Measurements from ENCODE around the gene KCTD19.

The KCTD19 gene

DNA sequence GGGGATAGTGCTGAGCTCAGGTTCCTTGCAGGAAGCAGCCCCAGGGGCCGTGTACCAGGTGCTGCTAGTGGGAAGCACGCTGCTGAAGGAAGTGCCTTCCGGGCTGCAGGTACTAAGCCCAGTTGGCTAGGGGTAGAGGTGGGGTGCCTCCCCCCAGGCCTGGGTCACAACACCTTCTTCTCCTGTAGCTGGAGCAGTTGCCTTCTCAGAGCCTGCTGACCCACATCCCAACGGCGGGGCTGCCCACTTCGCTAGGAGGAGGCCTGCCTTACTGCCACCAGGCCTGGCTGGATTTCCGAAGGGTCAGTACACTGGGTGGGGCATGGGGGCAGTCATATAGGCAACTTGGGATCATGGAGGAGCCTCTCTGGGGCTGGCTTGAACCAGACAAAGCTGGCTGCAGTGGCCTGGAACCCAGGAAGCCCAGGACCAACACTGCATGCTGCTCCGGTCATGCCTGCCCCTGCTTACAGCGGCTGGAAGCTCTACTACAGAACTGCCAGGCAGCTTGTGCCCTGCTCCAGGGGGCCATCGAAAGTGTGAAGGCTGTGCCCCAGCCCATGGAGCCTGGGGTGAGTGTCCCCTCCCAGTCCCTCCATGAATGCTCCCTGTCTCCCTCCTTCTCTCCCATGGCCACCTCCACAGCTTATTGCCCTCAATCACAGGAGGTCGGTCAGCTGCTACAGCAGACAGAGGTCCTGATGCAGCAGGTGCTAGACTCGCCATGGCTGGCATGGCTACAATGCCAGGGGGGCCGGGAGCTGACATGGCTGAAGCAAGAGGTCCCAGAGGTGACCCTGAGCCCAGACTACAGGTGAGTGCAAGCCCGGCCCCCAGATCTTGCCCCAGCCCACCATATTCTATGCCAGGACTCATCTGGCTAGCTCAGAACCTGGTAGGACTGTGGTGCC, 44.8 kb downstream of the KCTD19 start:
- DNase-seq: no peak

DNA sequence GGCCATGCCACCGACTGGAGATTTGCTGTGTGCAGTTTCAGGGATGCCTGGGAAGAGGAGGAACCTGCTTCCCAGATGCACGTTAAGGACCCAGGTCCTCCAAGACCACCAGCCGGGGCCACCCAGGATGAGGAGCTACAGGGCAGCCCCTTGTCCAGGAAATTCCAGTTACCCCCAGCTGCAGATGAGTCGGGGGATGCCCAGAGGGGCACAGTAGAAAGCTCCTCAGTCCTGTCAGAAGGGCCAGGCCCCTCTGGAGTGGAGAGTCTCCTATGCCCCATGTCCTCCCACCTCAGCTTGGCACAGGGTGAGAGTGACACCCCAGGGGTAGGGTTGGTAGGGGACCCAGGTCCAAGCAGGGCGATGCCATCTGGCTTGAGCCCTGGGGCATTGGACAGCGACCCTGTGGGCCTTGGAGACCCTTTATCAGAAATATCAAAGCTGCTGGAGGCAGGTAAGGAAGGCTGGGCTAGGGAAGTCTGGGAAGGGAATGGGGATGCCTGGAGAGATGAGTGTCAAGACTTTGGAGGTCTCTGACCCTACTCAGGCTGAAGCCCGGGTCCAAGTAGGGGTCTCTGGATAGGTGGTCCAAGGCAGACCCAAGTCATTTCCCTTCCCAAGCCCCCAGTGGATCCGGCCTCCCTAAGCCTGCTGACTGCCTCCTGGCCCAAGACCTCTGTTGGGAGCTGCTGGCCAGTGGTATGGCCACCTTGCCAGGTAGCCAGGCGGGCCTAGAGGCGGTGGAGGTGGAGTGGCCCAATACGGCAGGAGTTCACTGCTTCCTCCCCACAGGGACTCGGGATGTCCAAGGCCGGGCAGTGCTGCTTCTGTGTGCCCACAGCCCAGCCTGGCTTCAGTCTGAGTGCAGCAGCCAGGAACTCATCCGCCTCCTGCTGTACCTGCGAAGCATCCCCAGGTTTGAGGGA, 46.2 kb downstream of the KCTD19 start:
- DNase-seq: no peak

DNA sequence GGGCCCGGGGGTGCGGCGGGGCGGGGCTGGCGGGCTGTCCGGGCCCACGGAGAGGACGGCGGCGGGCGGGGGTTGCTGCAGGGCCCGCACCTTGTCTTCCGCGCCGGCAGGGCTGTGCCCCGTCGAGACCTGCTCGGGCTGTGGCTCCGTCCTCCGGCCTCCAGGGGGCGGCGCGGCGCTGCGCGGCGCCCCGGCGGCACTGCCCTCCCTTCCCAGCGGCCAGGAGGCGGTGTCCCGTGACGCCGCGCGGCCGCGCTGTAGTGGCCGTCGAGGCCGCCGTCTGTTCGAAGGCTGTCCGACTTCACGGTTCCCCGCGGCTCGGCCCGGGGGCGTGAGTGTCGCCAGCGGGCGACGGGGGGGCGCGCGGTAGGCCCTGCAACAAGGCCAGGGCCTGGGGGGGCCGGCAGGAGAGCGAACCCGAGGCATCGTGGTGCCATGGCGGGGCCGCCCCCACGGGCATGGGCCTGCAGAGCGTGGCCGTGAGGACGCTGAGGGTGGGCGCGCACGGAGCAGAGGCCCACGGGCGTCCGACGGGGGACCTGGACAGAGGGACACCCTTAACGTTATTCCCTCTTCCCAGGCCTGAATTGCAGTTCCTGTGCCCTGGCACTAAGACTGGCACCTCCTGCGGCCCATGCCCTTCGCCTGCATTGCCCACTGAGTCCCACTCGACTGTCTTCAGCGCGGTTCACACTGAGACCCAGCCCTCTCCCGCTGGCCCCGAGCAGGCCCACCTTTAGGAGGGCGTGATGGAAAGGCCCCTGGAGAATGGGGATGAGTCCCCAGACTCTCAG, 47.0 kb downstream of the KCTD19 start, which contains the start of gene PLEKHG4:
TSS of gene PLEKHG4 (plus strand) at position 237 of the 794 bp plus-strand sequence. CDS start at position 750, 513 bp downstream.
- peak; percentile 68 for DNase-seq

DNA sequence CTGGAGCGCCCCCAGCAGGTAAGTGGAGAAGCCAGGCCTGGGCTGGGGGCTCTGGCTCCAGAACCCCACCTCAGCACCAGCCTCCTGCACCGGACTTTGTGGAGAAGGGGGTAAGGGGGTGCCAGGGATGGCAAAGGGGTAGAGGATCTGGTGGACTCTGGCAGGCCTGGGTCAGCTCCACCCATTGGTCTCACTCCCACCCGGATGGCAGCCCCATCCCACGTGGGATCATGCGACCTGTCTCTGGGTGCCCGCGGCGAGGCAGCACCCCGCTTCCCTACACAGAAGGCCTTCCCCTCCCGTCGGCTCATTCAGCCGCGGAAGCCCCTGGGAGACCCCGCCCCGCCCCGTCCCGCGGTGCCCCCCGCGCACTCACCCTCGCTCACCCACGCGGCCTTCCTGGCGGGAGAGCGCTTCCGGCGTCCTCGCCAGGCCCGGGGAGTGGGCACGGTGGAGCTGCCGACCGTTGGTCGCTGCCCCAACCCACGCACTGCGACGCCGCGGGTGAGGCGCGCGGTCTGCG, 47.7 kb downstream of the KCTD19 start:
- DNase-seq: peak; percentile 65

DNA sequence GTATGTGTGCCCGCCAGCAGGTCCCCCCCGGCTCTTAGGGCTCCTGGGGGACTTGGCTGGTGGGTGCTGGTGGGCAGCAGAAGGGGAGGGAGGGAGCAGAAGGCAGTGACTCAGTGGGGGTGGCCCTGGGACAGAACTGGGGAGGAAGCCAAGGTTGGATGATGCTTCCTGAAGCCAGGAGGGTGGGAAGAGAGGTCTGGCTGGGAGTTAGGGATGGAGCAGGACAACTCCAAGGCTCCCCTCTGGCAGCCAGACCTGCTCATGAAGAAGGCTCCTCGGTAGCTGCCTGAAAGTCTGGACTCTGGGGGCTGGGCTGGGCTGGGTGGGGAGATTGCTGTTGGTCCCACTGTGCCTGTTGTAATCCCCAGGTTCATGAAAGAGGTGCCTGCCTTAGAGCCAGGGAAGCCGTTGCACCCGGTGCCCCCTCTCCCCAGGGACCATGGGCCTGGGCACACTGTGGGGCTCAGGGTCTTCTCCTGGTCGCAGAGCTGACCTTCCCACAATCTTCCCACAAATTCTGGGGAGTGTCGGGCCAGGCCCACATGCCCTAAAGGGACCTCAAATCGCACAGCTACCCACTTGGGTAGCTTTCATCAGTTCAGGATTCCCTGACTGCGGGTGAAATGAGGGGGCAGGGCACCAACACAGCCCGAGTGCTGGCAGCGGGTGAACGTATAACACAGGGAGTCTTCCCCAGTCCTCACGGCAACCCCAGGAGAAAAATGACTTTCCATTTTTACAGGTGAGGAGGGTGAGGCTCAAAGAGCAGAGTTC, 48.4 kb downstream of the KCTD19 start:
- DNase-seq: no peak

DNA sequence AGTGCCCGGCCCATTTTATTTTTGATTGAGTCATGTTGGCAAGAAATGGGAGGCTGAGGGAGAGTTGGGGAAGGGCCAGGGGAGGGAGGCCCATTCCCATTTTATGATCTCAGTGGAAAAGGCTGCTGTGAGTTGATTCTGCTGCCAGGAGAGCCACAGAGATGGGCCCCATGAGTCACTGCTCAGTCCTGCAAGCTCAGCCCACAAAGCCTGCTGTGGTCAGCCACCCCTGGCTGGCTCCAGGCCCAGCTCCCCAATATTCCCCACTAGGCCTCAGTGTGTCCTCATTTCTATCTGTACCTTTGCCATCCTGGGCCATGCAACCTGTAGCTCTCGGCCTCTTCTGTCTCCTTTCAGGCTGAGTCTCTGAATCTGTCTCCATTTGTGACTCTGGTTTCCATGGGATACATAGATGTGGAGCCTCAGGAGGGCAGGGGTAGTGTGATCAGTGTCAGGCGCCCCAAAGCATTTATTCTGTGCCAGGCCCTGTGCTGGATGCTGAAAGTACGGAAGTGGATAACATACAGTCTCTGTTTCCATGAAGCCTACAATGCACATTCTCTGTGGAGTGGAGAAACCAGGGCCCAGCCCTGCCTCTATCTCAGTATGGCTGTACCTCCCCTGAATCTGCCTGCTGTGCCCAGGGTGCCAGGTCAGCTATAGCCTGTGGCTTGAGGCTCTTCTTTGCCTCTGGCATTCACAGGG, 49.1 kb downstream of the KCTD19 start:
- no peak for DNase-seq

DNA sequence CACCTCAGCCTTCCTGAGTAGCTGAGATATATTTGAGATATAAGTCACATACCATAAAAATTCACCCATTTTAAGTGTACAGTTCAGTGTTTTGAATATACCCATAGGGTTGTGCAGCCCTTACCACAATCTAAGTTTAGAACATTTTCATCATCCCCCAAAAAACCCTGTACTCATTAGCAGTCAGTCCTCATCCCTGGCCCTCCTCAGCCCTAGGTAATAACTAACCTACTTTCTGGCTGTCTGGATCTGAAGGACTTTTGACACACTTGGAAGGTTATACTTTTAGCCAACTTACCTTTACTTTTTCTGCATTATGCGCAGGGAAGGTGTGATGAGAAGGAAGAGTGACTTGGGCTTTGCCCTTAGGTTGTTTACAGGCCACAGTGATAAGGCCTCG, 51.2 kb downstream of the KCTD19 start:
- DNase-seq: no peak

DNA sequence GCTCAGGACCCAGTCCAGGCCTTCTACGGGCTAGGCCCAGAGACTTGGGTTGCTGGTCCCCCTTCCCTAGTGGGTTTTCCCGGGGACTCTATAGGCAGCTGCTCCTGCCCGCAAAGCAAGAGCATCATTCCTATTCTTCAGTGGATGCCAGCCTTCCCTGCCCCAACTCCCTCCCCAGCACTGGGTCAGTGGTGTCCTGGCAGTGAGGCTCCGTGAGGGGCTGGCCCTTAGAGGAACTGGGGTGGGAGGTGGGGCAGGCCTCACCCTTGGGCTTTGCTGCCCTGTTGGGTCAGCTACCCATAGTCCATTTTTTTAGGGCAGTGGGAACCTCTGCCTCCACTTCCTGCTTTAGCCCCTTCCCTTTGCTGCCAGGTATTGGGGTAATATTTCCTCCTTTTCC, 55.1 kb downstream of the KCTD19 start:
- DNase-seq: no peak

DNA sequence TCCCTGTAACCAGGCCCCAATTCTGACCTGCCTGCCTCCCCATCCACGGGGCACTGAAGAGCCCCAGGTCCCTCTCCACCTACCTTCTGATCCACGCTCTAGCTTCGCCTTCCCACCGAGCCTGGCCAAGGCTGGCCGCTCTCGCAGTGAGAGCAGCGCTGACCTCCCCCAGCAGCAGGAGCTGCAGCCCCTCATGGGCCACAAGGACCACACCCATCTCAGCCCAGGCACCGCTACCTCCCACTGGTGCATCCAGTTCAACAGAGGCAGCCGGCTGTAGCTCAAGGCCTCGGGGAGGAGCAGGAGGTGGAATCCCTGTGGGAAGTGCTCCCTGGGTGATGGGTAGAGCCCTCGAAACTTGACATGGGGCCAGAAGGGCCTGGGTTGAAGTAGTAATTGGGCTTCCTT, 55.6 kb downstream of the KCTD19 start:
- no peak for DNase-seq

DNA sequence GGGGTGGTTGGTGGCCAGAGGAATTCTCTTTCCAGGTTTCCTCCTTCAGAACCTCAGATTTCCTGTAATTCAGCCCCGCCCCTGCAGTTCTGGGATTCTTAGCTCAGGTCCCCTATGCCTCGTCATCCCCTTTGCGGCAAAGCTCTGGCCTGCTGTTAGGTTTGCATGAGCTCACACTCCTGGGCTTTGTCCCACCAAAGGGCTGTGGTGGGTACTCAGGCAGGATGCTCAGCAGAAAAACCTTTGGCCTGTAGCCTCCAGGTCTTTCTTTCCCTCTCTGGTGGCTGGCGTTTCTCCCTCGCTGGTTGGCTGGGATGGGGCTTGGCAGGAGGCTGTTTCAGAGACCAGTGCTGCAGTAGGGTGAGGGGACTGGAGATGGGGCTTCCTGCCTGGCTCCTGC, 56.8 kb downstream of the KCTD19 start:
- DNase-seq: no peak

DNA sequence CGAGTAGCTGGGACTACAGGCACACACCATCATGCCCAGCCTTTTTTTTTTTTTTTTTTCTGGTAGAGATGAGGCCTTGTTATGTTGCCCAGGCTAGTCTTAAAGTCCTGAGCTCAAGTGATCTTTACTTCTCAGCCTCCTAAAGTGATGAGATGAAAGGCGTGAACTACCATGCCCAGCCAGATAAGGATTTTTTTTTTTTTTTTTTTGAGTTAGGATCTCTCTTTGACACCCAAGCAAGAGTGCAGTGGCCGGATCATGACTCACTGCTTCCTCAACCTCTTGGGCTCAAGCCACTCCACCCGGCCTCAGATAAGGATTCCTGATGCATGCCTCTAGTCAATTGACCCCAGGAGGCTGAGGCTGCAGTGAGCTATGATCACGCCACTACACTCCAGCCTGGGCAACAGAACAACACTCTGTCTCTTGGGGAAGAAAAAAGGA, 58.4 kb downstream of the KCTD19 start:
- DNase-seq: no peak

DNA sequence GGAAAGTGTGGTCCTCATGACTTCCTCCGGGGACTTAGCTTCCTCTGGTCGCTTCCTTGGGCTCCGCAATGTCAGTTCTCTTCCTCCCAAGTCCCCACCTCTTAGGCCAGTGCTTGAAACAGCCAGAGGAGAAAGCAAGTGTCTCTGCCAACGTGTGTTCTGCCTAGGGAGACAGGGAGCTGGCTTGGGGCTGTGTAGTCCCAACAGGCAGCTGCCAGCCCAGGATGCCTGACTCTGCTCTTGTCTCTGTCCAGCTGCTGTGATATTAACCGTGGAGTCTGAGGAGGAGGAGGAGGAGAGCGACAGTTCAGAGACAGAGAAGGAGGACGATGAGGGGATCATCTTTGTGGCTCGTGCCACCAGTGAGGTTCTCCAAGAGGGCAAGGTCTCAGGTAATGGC, 60.7 kb downstream of the KCTD19 start:
- no peak for DNase-seq

DNA sequence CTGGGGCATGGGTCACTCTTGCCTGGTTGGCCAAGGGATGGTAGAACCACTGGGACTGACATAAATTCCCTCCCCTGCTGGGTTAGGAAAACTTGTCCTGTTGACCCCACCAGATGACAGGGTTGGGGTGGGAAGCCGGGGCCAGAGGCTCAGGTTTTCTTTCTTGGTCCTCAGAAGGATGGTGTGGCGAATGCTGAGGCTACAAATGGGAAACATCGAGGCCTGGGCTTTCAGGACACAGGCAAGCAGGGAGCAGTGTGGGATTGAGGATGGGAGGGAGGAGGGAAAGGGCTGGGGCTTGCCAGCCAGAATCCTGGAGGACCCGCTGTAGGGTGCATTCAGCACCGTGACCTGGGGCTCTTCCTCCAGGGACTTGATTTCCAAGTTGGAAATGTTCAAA, 61.7 kb downstream of the KCTD19 start:
- no peak for DNase-seq

DNA sequence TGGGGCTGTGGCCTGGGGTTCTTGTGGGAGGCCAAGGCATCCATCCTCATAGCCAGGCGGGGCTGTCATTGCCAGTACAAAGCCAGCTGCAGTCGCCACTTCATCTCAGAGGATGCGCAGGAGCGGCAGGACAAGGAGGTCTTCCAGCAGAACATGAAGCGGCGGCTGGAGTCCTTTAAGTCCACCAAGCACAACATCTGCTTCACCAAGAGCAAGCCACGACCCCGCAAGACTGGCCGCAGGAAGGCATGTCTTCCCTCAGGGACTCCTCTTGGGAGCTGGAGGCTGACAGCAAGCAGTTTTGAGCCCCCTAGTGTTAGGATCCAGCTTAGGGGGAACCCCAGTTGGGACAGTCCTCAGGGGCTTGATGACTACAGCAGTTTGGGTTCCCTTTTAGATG, 62.3 kb downstream of the KCTD19 start:
- DNase-seq: no peak

DNA sequence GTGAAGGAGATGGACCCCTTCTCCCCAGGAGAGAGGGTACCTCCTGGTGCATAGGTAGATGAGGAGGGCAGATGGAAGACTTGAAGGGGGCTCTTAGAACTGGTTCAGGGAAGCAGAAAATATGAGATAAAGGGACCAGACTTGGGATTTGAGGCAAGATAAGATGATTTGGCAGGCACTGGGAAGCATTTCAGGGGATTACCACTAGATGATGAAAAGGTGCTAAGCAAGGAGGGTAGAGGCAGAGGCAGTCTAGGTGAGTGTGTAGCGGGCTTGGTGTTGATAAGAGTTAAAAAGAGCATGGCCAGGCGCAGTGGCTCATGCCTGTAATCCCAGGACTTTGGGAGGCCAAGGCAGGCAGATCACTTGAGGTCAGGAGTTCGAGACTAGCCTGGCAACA, 63.3 kb downstream of the KCTD19 start:
- DNase-seq: no peak

DNA sequence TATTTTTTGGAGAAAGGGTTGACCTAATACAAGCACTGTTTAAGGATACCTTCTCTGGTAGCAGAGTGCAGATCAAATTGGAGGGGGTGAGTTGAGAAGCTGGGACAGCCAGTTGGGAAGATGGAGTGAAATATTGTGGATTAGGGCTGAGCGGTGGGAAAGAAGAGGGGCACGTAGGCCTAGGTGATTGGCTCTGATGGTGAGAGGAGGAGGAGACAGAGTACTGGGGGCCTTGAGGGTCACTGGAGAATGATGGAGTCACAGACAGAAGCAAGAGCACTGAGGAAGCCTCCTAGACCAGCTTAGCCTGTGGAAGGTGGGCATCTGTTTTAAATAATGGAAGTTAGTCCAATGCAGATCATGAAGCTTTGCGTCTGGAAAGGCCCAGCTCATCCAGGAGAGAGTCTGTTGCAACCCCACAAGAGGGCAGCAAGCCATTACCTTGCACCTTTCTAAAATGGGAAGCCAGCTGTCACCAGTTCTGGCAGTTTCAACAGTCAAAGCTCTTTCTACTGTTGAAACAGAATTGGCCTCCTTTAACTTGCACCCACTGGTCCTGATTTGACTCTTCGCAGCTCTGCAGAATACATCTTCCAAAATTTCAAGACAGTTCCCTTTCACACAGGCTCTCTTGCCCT, 66.0 kb downstream of the KCTD19 start:
- DNase-seq: no peak

DNA sequence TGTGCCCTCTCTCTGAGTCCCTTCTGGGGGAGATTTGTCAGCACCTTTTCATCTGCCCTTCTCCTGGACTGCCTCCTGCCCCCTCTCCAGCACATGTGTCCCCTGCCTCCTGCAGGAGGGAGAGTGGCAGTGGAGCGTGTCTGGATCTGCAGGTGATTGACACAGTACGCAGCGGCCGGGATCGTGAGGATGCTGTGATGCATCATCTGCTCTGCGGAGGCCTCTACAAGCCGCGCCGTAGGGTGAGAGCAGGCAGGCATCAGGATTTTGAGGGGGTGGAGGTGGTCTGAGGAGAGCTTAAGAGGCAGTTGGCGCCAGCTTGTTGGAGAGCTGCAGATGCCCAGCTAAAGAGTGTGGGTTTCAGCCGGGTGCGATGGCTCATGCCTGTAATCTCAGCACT, 66.8 kb downstream of the KCTD19 start:
- no peak for DNase-seq

DNA sequence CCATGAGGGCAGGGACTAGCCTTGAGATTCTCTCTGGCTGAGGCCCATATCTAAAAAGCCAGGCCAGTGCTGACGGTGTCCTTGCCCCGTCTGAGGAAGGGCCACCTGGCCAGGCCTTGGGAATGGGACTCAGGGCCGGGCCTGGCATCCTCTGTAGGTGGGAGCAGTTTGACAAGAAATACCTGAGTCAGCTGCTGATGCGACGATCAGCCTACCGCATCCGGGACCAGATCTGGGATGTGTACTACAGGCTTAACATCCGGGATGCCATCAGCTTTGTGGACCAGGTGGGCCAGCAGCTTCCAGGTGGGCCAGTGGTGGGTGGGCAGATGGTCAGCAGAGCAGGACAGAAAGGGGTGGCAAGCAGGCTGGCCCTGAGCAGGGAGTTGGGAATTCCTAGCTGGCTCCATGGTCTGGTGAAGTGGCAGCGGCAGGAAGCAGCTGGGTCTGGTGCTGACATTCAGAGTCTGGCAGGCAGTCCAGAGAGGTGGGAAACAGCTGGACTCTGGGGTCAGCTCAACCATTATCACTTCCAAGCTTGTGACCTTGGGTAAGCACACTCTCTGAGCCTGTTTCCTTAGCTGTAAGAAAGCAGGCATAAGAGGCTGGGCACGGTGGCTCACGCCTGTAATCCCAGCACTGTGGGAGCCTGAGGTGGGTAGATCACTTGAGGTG, 68.2 kb downstream of the KCTD19 start:
- no peak for DNase-seq

DNA sequence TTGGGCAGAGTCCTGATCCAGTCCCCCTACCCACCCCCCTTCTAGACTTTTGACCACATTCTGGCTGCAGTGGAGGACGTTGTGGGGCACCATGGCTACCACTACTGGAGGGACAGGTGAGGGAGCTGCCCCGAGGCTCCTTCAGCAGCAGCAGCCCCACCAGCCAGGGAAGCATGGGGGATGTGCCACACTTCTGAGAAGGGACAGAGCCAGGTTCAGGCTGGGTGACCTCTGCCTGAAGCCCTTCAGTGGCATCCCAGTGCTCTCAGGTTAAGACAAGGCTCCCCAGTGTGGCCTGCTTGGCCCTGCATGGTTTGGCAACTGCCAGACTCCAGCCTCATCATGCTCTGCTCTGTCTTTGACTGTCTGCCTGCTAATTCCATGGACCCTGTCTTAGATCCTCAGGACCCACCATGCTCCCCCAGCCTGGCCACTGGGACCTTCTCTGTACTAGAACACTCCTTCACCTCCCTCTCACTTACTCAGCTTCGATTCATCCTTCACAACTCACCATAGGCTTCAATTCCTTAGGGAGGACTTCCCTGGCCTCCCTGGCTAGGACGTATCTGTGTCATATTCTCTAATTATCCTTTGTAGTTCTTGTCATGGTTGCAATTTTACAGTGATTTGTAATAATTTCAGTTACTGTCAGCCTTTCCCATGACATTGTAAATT, 68.9 kb downstream of the KCTD19 start:
- DNase-seq: no peak
